Ammon's horn (tissue), 1 donor: ENCODE results near the gene MNAT1.

Experiments
- DNase-seq: peaks from one replicate; pipeline ENCODE4 v3.0.0-alpha.2; 2016; ENCODE audit warnings: low spot score

Gene MNAT1

GRCh38 chr14:60968099-60968498, 233.5 kb downstream of the MNAT1 start:
- no peak for DNase-seq

GRCh38 chr14:60968671-60969070, 234.1 kb downstream of the MNAT1 start:
- DNase-seq, result no peak

GRCh38 chr14:60970146-60970545, 235.6 kb downstream of the MNAT1 start:
- DNase-seq, result no peak

DNA sequence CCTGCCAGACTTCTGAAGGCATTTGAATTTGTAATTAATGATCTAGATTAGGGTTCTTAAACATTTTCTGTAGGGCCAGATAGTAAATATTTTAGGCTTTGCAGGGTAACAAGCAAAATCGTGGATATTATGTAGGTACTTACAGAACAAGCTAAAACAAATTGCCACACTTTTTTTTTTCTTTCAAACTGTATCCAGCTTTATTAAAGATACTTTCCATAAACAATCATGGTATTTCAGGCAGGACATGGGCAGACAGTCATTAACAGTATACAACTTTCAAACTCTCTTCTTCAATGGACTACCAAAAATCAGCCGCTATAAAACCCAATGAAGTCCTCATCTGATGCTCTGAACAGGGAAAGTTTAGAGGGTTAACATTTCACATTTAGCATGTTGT, 236.7 kb downstream of the MNAT1 start:
- no peak for DNase-seq

- DNase-seq, result no peak
These were observed 237.7 kb downstream of the MNAT1 start for GRCh38 chr14:60972295-60972694.

DNA sequence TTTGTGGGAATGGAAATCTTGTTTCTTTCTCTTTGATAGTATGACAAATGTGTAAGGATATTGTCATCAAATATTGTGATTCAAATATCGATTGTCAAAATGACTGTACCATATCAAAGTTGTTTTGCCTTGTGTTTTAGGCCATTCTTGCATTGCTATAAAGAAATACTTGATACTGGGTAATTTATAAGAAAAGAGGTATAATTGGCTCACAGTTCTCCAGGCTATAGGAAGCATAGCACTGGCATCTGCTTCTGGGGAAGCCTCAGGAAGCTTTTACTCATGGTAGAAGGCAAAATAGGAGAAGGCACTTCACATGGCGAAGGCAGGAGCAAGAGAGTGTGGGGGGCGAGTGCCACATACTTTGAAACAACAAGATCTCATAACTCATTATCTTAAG, 238.5 kb downstream of the MNAT1 start:
- DNase-seq, result no peak

DNA sequence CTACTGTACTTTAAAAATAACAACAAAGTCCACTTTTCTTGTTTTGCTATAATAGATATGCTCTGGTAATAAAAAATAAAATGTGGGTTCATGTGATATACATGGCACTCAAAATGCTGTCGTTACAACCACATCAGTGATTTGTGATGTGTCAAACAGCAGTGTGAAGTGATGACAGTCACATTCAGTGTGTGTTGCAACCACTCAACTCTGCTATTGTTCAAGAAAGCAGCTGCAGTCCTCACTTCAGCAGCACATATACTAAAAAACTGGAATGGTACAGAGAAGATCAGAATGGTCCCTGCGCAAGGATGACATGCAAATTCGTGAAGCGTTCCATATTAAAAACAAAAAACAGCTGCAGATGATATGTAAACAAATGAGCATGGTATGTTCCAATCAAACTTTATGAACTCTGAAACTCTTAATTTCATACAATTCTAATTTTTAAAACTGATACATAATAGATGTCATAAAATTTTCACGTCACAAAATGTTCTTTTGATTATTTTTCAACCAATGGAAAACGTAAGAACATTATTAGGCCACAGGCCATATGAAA, 239.6 kb downstream of the MNAT1 start:
- no peak for DNase-seq

GRCh38 chr14:60975551-60975950, 241.0 kb downstream of the MNAT1 start:
- DNase-seq, result no peak

- DNase-seq, result no peak
These were observed 243.3 kb downstream of the MNAT1 start for GRCh38 chr14:60977847-60978246.

DNA sequence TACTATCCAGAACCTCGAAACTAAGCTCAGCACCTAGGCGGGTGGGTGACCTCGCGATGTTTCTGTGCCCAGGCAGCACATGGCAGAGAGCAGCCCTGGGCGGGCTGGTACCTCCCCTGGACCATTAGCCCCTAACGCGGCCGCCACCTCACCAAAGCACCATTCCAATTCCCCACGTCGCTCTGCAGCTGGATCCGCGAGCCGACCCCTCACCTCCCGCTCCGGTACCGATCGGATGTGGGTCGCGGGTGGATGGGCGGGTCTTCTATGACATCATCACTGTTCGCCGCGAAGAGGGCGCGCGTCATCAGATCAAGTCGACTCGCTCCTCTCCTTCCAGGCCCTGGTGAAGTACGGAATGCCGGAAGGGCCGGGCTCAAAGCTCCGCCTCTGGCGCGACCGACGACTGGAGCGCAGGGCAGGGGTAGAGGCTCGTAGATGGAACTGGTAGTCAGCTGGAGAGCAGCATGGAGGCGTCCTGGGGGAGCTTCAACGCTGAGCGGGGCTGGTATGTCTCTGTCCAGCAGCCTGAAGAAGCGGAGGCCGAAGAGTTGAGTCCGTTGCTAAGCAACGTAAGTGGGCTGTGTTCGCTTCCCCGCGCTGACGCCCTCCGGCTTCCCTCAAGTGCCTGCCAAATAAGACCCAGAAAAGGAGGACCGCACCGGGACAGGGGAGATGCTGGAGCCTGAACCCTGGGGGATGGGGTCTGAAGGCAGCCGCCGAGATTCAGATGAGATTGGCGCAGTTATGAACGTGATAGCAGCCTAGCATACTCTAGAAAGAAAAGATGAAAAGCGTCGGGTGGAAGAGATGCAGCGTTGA, 246.5 kb downstream of the MNAT1 start, which contains the start of the genes SLC38A6 and TRMT5:
Gene SLC38A6, plus strand, starts transcription at position 435 of the 822 bp plus-strand sequence. Its CDS starts 33 bp downstream, at position 468.
Gene TRMT5, minus strand, starts transcription at position 269 of the 822 bp plus-strand sequence. Its CDS starts 106 bp downstream, at position 163.
- peak; percentile 94 for DNase-seq

DNA sequence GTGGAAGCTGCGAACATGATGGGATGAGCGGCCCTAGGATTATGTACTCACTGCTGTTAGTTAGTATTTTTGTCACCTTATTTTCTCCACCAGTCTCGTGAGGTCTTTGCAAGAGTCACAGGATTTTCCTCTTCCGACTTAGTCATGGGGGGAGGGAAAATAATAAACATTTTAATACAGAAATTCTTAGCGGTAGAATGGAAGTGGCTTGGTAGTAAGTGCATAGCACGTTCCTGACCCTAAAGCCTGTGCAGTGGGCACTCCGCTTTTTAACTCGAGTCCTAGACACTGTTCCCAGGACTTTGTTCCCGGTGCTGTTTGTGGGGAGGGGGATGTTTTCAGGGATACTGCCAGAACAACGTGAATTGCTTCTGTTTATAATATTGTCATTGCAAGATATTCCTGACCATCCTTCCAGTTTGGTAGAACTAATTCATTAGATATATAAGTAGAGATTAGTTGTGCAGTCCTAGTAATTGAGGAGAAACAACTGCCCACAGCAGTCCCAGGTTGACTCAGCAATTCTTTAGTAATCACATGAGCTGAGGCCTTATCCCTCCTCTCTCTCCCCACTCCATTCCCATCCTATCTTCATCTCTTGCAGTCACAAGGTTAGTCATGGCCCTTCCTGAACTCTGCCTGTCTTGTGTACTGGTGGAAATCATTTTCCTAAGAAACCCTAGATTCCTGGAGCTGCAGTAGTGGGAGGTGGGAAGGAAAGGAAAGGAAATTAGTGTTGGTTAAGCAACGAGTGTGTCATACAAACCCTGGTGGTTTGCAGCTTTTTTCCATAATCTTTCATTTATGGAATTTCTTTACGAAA, 247.3 kb downstream of the MNAT1 start:
- DNase-seq, result peak; percentile 13

GRCh38 chr14:60984196-60984595, 249.6 kb downstream of the MNAT1 start:
- DNase-seq, result no peak

- DNase-seq, result no peak
These were observed 251.9 kb downstream of the MNAT1 start for GRCh38 chr14:60986500-60986899.

DNA sequence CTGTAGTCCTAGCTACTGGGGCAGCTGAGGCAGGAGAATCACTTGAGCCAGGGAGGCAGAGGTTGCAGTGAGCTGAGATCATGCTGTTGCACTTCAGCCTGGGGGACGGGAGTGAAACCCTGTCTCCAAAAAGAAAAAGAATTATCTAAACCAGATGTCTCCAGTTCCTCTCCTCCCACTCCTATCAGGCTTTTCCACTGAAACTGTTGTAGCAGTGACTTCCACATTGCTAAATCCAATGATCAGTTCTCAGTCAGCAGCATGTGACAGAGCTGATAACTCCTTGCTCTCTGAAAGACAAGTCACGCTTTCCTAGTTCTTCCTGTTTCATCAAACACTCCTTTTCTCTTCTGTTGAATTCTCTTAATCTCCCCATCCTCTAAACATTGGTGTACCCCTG, 255.0 kb downstream of the MNAT1 start:
- peak; percentile 4 for DNase-seq

GRCh38 chr14:60998617-60999016, 264.1 kb downstream of the MNAT1 start:
- DNase-seq, result no peak

GRCh38 chr14:60999536-60999935, 265.0 kb downstream of the MNAT1 start:
- DNase-seq, result no peak

GRCh38 chr14:61003571-61003970, 269.0 kb downstream of the MNAT1 start:
- DNase-seq, result no peak

GRCh38 chr14:61019537-61019936, 285.0 kb downstream of the MNAT1 start:
- no peak for DNase-seq
